Measurements from ENCODE around the gene SMC1A. TPM values are rescaled to one million over a fixed set of nuclear protein-coding genes. Genes with fewer than 3 reads are reported as not detected.
"Not testable (repeated sequence)": the region's sequence is repeated elsewhere in the genome, so short reads cannot be mapped to it uniquely, and the experiment has no call there.

Gene SMC1A
- total RNA-seq, 3 donors from 2014 or later, result 25.3 to 38.3 (median 34.1) TPM

DNA sequence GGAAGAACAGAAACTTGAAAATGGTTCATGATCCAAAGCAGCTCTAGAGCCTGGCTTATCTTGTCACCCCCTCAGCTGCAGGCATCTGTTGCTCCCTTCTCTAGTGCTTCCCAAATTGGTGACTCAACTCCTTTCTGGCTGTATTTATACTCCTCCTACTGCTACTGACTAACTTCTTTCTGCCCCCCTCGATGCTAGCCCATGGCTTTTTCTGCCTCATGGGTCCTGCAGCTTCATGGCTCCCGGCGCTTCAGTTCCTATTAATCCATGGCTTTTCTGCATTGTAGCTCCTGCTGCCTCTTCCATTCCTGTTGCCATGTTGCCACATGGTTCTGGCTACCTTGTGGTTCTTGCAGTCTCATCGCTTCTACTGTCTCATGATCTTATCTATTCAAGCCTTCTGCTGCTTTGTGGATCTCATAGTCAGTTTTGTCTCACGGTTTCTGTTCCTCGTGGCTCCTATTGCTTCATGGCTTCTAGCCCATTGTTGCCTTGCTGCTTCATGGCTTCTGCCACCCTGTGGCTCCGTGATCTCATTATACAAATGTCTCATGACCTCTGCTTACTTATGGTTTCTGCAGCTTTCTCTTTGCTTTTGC, 48.1 kb downstream of the SMC1A start:
- TF ChIP-seq POLR2A (IDR thresholded peaks at IDR 0.05), result no peak
- TF ChIP-seq POLR2AphosphoS5 (IDR thresholded peaks at IDR 0.05), result no peak
- TF ChIP-seq, protein P1, sequence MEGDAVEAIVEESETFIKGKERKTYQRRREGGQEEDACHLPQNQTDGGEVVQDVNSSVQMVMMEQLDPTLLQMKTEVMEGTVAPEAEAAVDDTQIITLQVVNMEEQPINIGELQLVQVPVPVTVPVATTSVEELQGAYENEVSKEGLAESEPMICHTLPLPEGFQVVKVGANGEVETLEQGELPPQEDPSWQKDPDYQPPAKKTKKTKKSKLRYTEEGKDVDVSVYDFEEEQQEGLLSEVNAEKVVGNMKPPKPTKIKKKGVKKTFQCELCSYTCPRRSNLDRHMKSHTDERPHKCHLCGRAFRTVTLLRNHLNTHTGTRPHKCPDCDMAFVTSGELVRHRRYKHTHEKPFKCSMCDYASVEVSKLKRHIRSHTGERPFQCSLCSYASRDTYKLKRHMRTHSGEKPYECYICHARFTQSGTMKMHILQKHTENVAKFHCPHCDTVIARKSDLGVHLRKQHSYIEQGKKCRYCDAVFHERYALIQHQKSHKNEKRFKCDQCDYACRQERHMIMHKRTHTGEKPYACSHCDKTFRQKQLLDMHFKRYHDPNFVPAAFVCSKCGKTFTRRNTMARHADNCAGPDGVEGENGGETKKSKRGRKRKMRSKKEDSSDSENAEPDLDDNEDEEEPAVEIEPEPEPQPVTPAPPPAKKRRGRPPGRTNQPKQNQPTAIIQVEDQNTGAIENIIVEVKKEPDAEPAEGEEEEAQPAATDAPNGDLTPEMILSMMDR (IDR thresholded peaks at IDR 0.05), result no peak
- Histone ChIP-seq H3K4me1 (no peaks in the 10 kb centered on the region), H3K4me3 (no peak overlapping the region), H3K27me3 (no peaks in the 10 kb centered on the region), H3K9me3 (peaks cover 3 to 13% of the 10 kb centered on the region in 2 donors), H3K36me3 (no peaks in the 10 kb centered on the region), H3K27ac (no peak overlapping the region)
- no peak for DNase-seq (ENCODE audit: low spot score in 2 of 2)
- intact Hi-C loops (cut with DNase I; ENCODE audit: low total_unique reads), result no loop called here

DNA sequence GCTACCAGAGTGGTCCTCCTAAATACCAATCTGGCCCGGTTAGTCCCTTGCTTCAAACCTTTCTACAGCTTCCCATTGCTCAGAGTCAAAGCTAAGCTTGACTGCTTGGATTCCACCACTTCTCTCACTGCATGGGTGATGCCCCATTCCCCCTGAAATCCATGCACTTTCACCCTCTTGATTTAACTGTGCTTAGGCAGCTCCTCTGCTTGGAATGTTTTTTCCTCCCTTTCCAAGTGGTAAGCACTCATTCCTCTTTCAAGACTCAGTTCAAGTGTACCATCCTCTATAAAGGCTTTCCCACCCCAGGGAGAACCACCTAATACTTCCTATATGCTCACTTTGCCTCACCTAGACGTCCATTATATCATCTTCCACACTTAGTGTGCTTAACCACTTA, 49.1 kb downstream of the SMC1A start:
- intact Hi-C loops (cut with DNase I; ENCODE audit: low total_unique reads), result no loop called here
- Histone ChIP-seq H3K27me3 (peaks cover 0 to 4% of the 10 kb centered on the region in 2 donors), H3K4me3 (no peak overlapping the region), H3K36me3 (no peaks in the 10 kb centered on the region), H3K4me1 (no peaks in the 10 kb centered on the region), H3K27ac (no peak overlapping the region), H3K9me3 (peaks cover 3 to 21% of the 10 kb centered on the region in 2 donors)
- TF ChIP-seq, protein P1 (IDR thresholded peaks at IDR 0.05), result no peak
- no peak for TF ChIP-seq POLR2AphosphoS5 (IDR thresholded peaks at IDR 0.05)
- no peak for TF ChIP-seq POLR2A (IDR thresholded peaks at IDR 0.05)
- no peak for DNase-seq (ENCODE audit: low spot score in 2 of 2)

DNA sequence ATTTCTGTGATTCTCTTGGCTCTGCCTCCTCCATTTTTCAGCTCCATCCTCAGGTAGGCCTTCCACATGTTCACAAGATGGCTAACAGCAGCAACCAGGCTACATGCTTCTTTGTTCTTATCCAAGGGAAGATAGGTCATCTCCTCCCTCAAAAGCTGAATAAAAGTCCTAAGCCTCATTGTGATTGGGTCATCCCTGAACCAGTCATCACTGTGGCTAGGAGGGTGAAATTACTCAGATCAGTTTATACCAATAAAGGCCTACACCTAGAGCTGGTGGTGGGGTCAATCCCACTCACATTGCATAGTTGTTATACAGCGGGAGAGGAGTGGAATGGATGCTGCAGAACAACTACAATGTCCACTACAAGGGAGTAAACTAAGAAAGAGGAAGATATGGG, 56.0 kb downstream of the SMC1A start:
- H3K27ac ChIP-seq; H3K4me3 ChIP-seq; intact Hi-C loops (cut with DNase I; ENCODE audit: low total_unique reads); H3K36me3 ChIP-seq; H3K27me3 ChIP-seq; DNase-seq (ENCODE audit: low spot score in 2 of 2); H3K4me1 ChIP-seq: not testable (repeated sequence)
- peaks cover 3 to 25% of the 10 kb centered on the region in 2 donors for H3K9me3 ChIP-seq

DNA sequence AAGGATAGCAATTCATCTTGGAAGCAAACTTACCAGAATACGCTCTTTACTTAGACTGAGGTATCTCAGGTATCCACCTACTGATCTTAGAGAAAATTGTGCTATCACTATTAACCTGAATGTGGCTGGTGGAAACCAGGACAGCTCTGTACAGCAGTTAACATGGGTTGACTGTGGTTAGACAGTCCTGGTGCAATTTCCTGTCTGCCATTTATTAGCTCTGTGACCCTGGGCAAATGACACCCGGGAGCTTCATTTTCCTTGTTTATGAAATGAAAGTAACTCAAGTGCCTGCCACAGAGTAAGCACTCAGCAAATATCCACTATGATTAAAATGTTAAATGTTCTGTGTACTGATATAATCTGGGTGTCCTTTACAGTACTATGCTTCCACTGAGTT, 60.0 kb downstream of the SMC1A start:
- Histone ChIP-seq H3K9me3 (no peaks in the 10 kb centered on the region), H3K27ac (no peak overlapping the region), H3K27me3 (peaks cover 0 to 9% of the 10 kb centered on the region in 2 donors), H3K4me3 (no peak overlapping the region), H3K4me1 (no peaks in the 10 kb centered on the region), H3K36me3 (no peaks in the 10 kb centered on the region)
- TF ChIP-seq POLR2AphosphoS5 (IDR thresholded peaks at IDR 0.05) (no peak), POLR2A (IDR thresholded peaks at IDR 0.05) (no peak)
- TF ChIP-seq, protein P1 (IDR thresholded peaks at IDR 0.05), result no peak
- DNase-seq (ENCODE audit: low spot score in 2 of 2), result no peak
- intact Hi-C loops (cut with DNase I; ENCODE audit: low total_unique reads), result no loop called here

DNA sequence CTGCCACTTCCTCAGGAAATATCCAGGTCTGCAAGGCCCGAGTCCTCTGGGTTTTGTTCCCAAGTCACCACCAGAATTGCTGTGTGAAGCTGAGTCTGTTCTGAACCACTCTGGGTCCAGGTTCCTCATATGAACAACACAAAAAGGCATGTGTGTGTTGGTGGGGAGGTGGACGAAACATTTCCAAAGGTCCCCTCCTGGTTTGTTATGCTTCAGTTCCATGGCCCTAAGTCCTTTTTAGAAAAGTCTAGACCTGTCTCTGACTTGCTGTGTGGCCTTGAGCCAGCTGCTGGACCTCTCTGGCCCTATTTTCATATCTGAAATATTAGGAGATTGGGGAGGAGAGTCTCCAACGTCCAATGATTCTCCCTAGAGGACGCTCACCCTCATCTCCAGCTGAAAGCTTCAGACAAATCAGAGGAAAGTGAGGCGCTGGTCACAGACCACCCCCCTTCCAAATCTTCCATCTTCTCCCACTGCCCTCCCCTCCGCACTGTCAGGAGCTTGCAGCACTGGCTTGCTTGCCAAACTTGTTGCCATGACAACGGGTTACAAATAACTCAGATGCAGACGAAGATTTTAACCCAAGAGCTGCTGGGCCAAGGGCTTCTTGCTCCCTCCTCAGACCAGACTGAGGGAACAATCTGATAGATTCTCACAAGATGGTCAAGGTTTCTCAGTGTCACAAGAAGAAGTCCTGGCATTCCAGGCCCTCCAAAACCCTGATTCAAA, 64.5 kb downstream of the SMC1A start:
- no peak overlapping the region for H3K4me3 ChIP-seq
- no peak for DNase-seq (ENCODE audit: low spot score in 2 of 2)
- TF ChIP-seq POLR2A (IDR thresholded peaks at IDR 0.05) (no peak), POLR2AphosphoS5 (IDR thresholded peaks at IDR 0.05) (no peak)
- TF ChIP-seq, protein P1 (IDR thresholded peaks at IDR 0.05), result no peak
- peaks cover 0 to 22% of the 10 kb centered on the region in 2 donors for H3K27me3 ChIP-seq
- no peaks in the 10 kb centered on the region for H3K9me3 ChIP-seq
- H3K36me3 ChIP-seq, result no peaks in the 10 kb centered on the region
- H3K4me1 ChIP-seq, result no peaks in the 10 kb centered on the region
- H3K27ac ChIP-seq, result no peak overlapping the region
- intact Hi-C loops (cut with DNase I; ENCODE audit: low total_unique reads), result no loop called here

All from breast epithelium (tissue), 4 donors.